GM13977 (cell line): ENCODE results near the gene AEBP2.

Experiments
- DNase-seq: peaks from one replicate; pipeline ENCODE4 v3.0.0; 2012; ENCODE audit warnings: low spot score
- in situ Hi-C: fragments of 300-500 bp; cut with MboI; formaldehyde crosslinking; loops from one replicate; pipeline ENCODE4 v1.12.0; 2022; ENCODE audit warnings: low sequenced_read_pairs, low pct_unique_long_range_greater_than_20kb, mixed read lengths, inconsistent platforms; ENCODE audit not compliant: unreplicated experiment
- TF ChIP-seq, protein P1 (sequence below): IDR thresholded peaks from 2 replicates; pipeline ENCODE4 v1.5.1; 2012; ENCODE audit warnings: mild to moderate bottlenecking, control low read depth; ENCODE audit not compliant: insufficient read depth; ENCODE audit errors: extremely low read depth, missing control alignments

Gene AEBP2

DNA sequence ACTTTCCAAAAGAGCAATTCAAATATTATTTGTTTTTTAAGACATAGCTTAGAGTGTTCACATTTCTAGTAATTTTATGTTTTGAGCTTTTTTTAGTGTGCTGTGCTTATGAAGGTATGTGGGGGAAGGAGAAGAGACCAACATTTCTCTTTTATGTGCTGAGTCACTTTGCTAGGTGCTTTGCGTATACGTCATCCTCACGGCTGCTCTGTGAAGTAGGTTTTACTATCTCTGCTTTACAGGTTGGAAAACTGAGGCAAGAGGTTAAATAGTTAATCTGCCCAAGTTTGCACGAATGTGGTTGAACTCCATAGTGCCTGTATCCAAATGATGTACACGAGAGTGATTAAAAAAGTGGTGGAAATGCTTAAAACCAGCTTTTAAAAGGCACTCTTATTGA, 75.9 kb downstream of the AEBP2 start:
- TF ChIP-seq, protein P1, sequence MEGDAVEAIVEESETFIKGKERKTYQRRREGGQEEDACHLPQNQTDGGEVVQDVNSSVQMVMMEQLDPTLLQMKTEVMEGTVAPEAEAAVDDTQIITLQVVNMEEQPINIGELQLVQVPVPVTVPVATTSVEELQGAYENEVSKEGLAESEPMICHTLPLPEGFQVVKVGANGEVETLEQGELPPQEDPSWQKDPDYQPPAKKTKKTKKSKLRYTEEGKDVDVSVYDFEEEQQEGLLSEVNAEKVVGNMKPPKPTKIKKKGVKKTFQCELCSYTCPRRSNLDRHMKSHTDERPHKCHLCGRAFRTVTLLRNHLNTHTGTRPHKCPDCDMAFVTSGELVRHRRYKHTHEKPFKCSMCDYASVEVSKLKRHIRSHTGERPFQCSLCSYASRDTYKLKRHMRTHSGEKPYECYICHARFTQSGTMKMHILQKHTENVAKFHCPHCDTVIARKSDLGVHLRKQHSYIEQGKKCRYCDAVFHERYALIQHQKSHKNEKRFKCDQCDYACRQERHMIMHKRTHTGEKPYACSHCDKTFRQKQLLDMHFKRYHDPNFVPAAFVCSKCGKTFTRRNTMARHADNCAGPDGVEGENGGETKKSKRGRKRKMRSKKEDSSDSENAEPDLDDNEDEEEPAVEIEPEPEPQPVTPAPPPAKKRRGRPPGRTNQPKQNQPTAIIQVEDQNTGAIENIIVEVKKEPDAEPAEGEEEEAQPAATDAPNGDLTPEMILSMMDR = no peak
- no peak for DNase-seq
- in situ Hi-C loops = no loop called here

GRCh38 chr12:19517583-19517982, 78.3 kb downstream of the AEBP2 start:
- DNase-seq = no peak
- in situ Hi-C loops = no loop called here
- TF ChIP-seq, protein P1 = no peak

DNA sequence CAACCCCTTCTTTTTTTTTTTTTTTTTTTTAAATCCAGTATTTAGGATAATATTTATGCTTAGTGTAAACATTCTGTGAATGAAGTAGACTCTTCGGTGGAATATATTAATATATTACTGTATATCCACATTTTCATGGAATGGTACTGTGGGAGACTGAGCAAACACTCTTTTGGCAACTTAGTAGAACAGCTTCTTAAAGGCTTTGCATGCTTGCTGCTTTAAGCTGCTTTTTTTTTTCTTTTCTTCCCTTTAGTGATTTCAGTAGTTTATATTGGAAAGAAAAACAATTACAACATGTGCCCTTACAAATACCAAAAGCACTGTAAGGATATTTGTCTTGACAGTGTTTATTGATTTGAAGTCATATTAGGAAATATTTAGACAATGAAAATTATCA, 78.9 kb downstream of the AEBP2 start:
- DNase-seq = no peak
- in situ Hi-C loops = no loop called here
- TF ChIP-seq, protein P1 = no peak

DNA sequence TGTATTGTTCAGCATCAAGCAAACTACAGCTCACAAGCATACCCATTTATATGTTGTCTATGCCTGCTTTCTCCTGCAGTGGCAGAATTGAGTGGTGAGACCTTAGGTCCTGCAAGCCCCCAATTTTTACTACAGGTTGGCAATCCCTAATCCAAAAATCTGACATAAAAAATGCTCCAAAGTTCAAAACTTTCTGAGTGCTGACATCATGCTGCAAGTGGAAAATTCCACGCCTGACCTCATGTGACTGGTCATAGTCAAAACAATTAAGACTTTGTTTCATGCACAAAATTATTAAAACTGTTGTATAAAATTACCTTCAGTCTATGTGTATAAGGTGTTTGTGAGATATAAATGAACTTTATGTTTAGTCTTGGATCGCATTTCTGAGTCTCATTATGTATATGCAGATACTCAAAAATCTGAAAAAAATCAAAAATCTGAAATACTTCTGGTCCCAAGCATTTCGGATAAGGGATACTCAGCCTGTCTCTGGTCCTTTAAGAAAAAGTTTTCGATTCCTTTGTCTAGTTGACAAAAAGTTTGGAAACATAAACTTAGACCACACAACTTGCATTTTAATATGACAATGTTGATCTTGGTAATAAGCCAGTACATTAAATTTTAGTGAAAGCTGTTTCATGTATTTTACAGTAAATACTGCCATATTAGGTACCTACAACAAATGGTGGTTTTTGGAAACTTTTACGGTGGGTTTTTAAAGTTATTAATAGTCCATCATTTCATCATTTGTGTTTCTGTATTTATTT, 81.5 kb downstream of the AEBP2 start:
- in situ Hi-C loops = no loop called here
- no peak for DNase-seq
- TF ChIP-seq, protein P1 = no peak

GRCh38 chr12:19525274-19525673, 86.0 kb downstream of the AEBP2 start:
- no peak for DNase-seq
- in situ Hi-C loops = no loop called here
- TF ChIP-seq, protein P1 = no peak

GRCh38 chr12:19527866-19528265, 88.6 kb downstream of the AEBP2 start:
- in situ Hi-C loops = no loop called here
- TF ChIP-seq, protein P1 = no peak
- DNase-seq = no peak
